Measurements from ENCODE around the gene PACRG.

Gene PACRG

DNA sequence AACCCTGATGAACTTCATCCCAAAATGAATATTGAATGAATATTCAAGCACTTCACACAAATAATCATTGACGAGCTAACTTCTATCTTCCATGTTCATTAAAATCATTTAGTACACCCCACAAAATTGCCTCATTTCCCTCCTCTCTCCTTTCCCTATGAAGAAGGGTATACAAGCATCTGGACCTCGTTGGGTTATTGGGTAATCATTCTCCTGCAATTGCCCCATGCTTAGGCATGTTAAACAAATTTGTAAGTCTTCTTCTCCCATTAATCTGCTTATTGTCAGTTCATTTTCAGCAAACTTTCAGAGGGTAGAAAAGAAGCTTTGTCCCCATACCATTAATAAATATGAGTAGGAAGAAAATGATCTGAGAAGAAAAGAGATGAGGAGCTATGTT, 27.8 kb upstream of the PACRG start:
- DNase-seq (ENCODE audit: low read depth), result no peak
- no peak overlapping the region for H3K4me3 ChIP-seq (ENCODE audit: low read length)

DNA sequence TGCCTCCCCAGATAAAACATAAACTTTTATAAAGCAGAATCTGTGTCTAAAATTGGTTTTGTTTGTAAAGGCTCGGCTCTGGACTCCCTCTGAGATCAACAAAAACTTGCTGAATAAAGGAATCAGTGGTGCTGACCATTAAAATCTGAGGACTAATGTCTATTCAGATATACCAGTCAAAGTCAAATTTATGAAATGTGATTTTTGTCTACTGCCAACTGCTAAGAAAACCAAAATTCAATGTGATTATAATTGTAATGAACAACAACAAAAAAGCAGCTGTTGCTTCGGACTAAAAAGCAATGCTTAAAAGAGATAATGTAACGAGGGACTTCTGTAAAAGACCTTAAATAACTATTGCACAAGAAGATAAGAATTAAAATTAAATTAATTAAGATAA, 26.8 kb upstream of the PACRG start:
- no peak for DNase-seq (ENCODE audit: low read depth)
- H3K4me3 ChIP-seq (ENCODE audit: low read length), result no peak overlapping the region
- no peak for TF ChIP-seq CTCF (conservative IDR thresholded peaks at IDR 0.05; ENCODE audit: low read depth, low read length)

More for the DNA sequence above, 27.8 kb upstream of the PACRG start:
- no peak for TF ChIP-seq CTCF (conservative IDR thresholded peaks at IDR 0.05; ENCODE audit: low read depth, low read length)

- DNase-seq (ENCODE audit: low read depth), result no peak
- TF ChIP-seq CTCF (conservative IDR thresholded peaks at IDR 0.05; ENCODE audit: low read depth, low read length), result no peak
Measured at GRCh38 chr6:162701551-162701950, 26.2 kb upstream of the PACRG start.

GRCh38 chr6:162702446-162702845, 25.3 kb upstream of the PACRG start:
- no peak overlapping the region for H3K4me3 ChIP-seq (ENCODE audit: low read length)

More at GRCh38 chr6:162701551-162701950, 26.2 kb upstream of the PACRG start:
- H3K4me3 ChIP-seq (ENCODE audit: low read length), result no peak overlapping the region

GRCh38 chr6:162704001-162704400, 23.8 kb upstream of the PACRG start:
- DNase-seq (ENCODE audit: low read depth), result no peak
- H3K4me3 ChIP-seq (ENCODE audit: low read length), result no peak overlapping the region
- TF ChIP-seq CTCF (conservative IDR thresholded peaks at IDR 0.05; ENCODE audit: low read depth, low read length), result no peak

More at GRCh38 chr6:162702446-162702845, 25.3 kb upstream of the PACRG start:
- no peak for TF ChIP-seq CTCF (conservative IDR thresholded peaks at IDR 0.05; ENCODE audit: low read depth, low read length)
- no peak for DNase-seq (ENCODE audit: low read depth)

DNA sequence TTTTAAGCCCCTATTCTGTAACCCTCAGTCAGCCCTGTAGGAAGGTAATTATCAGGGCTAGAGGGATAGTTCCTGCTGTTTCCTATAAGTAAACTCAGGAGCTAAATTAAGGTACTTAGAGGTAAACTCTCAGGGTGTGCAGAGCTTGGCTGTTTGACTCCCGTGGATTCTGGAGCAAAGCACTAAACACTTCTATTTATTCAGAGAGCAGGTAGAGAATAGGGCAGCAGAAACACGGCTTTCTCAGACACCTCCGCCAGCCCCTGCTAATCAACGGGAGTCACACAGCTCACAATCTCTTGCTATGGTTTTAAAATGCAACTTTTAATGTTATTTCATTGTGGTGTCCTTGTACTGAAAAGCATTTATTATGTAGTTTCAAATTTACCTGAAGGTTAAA, 22.0 kb upstream of the PACRG start:
- DNase-seq (ENCODE audit: low read depth), result no peak
- no peak overlapping the region for H3K4me3 ChIP-seq (ENCODE audit: low read length)
- no peak for TF ChIP-seq CTCF (conservative IDR thresholded peaks at IDR 0.05; ENCODE audit: low read depth, low read length)

DNA sequence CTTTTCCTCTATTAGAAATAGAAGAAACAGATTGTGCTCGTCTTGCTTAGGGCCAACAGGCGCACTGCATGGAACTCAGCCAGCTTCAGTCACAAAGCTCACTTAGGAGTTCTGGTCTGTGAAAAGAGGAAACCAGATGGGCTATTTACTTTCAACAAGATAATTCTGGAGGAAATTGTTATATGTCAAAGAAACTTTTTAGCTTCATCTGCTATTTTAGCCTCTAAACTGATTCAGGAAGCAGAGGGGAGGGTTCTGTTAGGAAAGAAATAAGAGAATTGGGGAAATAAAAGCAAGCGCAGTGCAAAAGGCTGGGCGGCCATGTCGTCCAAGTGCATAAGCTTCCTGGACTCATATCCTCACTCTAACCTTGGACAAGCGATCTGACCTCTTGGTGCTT, 21.5 kb upstream of the PACRG start:
- no peak for DNase-seq (ENCODE audit: low read depth)
- H3K4me3 ChIP-seq (ENCODE audit: low read length), result no peak overlapping the region
- no peak for TF ChIP-seq CTCF (conservative IDR thresholded peaks at IDR 0.05; ENCODE audit: low read depth, low read length)
